GM21447 (cell line): ENCODE measurements around the gene FAM110D.

Experiments
- ATAC-seq: cut with Tn5 transposase; IDR thresholded peaks from one replicate; pipeline ENCODE4 v1.9.1; 2021; ENCODE audit not compliant: unreplicated experiment

Gene FAM110D

DNA sequence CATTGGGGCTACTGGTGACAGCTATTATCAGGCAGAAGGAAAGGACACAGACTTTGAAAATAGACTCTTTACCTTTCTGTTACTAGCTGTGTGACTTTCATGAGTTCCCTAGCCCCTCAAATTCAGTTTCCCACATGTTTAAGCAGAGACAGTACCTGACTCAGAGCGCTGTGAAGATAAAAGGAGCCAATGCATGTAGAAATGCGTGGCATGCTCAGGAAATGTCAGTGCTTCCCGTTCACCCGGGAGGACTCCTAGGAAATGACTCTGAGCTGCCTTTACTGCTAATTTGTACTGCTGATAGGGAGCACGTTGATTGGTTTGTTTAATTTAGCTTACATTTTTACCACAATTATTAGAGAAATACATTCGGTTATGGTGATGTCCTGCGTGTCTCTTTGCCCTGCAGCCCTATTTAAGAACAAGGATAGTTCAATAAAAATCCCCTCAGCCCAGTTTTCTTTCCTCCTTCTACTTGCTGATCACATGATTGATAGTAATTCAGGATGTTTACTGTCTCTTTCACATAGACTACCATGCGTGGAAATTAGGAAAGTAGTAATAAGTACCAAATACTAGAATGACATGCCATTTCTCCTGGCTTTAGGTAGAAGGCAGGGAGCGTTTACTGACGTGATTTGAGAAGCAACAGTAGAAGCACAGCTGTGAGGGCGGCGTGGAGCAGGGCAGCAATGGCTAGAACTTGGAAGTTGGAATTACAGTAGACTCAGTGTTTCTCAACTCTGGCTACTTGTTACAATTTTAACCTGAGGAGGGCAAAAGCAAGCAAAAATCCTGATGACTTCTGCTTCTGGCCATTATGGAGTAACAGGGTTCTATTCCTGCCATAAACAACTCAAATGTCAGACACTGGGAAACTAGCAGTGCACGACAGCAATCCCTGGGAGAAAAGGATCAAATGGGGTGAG, 31.4 kb upstream of the FAM110D start:
- no peak for ATAC-seq

DNA sequence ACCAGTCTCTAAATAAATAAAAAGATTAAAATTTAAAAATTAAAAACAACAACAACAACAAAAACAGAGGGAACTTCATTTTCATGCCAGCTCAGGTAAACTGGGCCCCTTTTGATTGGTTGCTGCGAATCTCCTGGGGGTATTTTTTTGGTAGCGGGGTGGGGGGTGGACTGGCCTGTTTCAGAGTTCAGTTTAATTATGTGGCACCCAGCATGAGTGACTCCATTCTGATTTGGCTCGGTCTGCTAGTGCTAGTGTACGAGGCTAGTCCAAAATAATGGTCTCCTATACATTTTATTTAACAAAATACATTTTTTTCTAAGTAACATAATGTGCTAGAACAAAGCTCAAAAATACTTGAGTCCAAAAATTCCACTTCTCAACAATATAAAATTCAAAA, 29.1 kb upstream of the FAM110D start:
- no peak for ATAC-seq

DNA sequence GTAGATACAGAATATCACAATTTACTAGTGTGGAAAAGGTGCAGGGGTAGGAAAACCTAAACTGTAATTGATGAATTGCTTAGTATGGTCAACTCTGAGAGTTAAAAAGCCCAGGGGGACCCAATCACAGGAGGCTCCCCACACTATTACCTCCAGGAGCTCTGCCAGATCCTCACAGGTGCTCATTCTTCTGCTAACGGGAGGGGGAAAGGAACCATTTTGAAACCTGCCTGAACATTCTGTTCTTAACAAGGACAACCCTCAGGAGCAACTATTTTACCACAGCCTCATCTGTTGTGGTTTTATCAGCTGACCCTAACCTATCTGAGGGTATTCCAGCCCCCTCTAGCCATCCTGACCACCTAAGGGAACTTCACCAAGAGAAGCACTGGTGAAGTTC, 28.2 kb upstream of the FAM110D start:
- no peak for ATAC-seq

DNA sequence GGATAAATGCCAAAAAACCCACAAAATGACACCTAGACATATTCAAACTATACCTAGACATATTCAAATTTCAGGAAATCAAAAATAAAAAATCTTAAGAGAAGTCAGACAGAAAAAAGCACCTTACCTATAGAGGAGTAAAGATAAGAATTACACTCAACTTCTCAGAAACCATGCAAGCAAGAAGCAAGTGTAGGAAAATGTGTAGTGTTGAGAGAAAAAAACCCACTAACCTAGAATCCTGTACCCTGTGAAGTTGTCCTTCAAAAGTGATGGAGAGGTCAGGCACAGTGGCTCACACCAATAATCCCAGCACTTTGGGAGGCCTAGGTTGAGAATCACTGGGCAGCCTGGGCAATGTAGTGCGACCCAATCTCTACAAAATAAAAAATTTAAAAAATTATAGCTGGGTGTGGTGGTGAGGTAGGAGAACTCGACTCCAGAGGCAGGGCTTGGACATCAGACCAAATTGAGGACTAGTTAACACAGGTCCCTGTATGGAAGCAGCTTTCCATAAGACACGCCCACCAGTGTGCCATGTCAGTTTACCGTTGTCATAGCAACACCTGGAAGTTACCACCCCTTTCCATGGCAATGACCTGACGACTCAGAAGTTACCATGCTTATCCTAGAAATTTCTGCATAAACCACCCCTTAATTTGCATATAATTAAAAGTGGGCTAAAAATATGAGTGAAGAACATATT, 26.6 kb upstream of the FAM110D start:
- no peak for ATAC-seq

DNA sequence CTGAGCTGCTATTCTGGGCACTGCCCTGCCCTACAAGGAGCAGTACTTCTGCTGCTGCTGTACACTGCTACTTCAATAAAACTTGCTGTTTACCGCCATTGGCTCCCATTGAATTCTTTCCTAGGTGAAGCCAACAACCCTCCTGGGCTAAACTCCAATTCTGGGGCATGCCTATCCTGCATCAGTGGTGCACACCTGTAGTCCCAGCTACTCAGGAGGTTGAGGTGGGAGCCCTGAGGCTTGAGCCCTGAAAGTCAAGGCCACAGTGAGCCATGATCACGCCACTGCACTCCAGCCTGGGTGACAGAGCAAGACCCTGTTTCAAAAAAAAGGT, 26.1 kb upstream of the FAM110D start:
- no peak for ATAC-seq

DNA sequence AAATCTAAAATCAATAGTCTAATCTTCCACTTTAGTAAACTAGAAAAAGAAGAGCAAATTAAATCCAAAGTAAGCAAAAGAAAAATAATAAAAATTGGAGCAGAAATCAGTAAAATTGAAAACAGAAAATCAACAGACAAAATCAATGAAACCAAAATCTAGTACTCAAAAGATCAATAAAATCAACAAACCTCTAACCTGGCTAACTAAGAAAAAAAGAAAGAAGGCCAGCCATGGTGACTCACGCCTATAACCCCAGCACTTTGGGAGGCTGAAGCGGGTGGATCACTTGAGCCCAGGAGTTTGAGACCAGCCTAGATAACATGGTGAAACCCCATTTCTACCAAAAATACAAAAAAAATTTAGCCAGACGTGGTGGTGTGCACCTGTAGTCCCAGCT, 24.4 kb upstream of the FAM110D start:
- no peak for ATAC-seq

DNA sequence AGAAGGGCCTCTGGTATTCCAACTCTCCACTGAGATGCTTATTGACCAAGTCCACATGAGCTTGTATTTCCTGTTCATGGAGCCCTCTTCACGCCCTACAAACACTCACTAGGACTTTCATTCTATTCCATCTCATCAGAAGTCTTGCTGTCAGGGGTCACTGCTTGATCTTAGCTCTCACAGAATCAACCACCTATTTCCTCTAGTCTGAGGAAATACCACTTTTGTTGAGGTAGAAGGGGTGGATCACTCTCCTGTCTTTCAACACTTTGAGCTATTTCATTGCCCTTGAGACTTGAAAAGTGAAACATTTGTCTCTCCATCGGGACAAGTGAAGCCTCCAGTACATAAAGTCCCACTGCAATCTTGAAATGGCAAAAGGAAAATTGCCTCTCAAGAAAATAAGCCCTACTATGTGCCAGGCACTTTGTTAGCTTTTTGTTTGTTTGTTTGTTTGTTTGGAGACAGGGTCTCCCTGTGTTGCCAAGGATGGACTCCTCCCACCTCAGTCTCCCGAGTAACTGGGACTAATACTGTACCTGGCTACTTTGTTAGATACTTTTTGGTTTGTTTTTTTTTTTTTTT, 19.8 kb upstream of the FAM110D start:
- no peak for ATAC-seq

DNA sequence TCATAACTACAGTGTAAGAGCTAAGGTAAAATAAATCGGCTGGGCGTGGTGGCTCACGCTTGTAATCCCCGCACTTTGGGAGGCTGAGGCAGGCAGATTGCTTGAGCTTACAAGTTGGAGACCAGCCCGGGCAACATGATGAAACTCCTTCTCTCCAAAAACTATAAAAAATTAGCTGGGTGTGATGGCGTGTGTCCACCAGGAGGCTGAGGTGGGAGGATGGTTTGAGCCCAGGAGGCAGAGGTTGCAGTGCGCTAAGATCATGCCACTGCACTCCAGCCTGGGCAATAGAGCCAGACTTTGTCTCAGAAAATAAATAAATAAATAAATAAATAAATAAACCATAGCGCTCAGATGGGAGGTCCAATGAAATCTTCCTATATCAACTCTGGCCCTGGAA, 16.7 kb upstream of the FAM110D start:
- ATAC-seq = no peak

DNA sequence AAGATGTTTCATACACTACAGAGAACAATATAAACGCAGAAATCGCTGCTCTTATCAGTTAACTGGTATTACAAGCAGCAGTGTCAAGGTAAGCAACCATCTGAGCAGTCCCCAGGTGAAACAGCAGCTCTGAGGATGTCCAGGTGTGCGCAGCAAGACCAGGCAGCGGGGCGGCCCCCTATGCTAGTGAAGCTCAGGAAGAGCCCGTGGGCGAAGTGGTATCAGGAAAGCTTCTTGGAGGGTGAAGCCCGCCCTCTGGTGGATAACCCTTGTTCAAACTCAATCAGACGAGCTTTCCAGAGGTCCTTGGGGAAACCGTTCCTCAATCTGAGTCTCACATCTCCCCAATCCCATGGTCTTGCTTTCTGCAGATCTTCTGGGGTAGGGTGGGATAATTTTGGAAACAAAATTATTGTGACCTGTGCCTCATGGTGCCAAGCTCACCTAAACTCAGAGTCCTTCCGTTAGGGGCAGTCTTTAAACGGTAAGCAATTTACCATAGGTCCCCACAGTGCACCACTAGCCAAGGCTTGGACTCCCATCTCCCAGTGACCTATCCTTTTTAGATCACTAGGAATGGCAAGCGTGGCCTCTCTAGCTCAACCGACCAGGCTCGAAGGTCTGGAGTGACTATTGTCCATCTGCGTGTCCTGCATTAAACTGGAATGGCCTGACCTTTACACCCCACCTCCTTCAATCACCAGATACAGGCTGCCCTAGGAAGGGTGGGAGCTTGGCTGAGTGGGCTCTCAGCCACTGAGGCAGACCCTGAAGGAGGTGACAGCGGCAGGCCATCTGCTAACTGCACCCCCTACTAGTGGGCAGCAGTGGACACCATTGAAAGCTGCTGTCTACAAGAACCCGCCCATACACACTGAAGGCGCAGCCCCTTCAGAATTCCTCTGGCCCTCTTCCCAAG, 13.6 kb upstream of the FAM110D start:
- no peak for ATAC-seq

DNA sequence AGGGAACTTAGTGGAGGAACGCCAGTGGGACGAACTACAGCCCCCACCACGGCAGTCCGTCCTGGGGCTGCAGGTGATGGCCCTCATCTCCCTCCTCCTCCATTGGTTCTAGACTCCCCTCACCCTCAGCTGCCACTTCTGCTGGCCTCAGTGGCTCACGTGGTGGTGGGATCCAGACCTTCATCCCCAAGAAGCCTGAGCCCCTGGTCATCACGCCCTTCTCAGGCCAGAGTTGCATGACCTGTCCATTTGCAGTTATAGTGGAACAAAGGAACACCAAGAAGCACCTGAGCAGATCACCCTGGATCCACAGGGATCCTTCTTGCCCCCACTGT, 13.0 kb upstream of the FAM110D start:
- ATAC-seq = no peak

DNA sequence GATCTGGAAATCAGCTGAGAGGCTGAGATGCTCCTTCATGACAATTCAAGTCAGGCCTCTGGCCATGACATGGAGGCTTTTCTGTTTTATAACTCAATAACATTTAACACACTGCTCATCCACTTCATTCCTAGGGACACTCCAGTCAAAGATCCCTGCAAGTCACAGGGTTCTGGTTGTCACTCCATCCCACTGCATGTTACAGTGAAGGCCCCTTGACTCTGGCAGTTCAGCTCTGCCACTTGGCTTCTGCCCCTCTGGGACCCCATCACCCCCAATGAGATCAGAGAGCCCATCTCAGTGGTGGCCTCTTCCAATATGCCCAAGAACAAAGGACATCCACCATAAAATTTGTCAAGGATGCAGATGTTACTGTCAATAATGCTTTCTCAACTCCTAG, 10.0 kb upstream of the FAM110D start:
- ATAC-seq = no peak

DNA sequence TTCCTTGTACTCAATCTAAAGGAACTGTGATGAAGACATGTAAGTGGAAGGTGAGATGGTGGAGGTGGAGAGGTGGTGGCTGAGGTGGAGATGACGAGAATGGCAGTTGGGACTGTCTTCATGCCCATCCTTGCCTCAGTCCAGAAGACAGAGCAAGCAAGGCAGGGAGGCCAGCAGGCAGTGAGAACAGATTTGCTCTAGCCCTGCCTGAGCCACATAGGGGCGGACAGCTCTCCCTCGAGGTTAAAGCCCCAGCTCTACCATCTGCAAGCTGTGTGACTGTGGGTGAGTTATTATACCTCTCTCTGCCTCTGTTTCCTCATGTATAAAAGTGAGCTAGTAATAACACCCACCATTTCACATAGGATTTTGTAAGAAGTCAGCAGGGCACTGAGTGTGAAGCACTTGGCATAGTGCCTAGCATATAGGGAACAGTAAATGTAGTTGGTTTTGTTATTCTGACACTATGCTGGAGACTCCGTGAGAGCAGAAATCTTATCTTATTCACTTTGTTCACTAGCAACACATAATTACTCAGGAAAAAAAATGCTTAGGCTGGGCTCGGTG, 4.8 kb upstream of the FAM110D start:
- ATAC-seq = no peak

DNA sequence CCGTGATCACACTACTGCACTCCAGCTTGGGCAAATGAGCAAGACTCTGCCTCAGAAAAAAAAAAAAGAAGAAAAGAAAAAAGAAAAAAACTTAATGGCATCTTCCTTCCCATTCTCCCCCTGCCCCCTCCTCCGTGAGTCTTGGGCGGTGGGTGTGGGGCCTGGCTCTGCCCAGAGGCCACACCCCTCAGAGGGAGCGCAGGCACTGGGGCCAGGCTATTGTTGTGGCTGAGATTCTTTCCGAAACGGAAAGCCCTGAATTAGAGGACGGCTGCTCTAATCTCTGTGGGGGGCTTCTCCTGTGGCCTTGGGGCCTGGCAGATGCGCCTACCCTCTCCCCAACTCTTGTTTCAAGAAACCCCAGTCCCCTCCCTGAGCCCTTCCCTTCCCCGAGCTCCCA, 4.1 kb upstream of the FAM110D start:
- ATAC-seq = no peak

DNA sequence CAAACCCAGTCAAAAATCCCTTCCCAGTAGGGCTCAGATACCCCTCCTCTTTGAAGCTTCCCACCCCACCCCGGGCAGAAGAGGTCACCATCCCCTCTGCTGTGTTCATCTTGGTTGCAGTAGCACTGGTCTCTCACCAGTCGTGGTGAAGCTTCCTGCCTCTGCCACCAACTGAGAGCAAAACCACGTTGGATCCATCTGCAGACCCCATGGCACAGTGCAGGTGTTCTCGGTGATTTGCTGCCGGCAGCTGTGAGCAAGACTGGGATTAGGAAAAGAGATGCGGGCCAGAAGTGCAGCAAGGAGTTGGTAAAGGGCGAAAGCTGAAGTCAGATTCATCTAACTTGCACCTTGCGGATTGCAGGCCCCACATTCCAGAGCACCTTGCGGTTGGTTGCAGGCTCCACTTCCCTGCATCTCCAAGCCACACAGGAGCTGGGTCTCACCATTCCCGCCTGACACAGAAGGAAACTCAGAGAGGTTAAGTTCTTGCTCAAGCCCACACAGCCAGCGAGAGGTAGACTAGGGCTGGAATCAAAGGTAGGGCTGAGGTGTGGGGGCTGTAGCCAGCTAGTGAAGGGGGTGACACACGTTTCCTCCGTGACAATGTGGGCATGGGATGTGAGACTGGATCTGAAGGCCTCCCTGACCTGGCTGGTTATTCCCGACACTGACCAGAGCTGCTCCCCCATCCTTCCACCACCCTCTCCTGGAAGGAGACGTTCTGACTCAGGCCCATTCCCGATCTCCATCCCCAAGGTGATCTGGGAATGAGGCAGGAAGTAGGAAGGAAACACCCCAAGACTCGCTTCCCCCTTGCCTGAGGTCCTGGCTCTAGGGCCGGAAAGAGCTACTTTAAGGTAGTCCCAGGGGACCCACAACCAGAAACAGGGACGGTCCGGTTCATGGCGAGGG, 3.3 kb upstream of the FAM110D start:
- no peak for ATAC-seq

DNA sequence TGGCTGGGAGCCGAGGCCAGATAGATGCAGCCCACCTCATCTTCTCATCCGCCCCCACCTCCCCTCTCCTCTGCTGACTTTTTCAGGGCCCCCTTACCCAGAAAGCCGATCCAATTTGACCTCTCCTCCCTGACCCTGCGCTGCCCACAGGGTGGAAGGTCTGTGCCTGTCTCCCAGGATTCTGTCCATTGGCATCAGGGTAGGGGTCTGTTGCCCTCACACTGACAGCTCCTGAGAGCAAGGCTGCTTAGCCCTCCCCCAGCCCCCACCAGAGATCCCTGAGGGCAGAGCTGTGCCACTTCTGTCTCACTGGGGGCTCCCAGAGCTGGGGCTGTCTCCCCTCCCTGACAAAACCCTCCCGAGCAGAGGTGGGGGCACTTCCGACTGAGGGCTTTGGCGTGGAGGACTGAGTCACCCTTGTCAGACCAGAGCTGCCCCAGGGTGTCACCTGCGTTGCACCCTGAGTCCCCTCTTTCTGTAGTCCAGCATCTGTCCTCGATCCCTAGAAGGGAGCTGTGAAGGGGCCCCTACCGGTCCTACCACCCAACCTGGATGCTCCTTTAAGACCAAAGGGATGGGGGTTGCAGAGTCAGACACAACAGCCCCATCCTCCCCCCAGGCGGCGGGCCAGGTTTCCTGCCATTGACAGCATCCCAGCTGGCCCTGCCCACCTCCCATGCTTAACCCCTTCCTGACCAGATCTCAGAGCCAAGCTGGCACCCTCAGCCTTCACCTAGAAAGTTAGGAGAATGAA, 2.4 kb upstream of the FAM110D start:
- no peak for ATAC-seq

DNA sequence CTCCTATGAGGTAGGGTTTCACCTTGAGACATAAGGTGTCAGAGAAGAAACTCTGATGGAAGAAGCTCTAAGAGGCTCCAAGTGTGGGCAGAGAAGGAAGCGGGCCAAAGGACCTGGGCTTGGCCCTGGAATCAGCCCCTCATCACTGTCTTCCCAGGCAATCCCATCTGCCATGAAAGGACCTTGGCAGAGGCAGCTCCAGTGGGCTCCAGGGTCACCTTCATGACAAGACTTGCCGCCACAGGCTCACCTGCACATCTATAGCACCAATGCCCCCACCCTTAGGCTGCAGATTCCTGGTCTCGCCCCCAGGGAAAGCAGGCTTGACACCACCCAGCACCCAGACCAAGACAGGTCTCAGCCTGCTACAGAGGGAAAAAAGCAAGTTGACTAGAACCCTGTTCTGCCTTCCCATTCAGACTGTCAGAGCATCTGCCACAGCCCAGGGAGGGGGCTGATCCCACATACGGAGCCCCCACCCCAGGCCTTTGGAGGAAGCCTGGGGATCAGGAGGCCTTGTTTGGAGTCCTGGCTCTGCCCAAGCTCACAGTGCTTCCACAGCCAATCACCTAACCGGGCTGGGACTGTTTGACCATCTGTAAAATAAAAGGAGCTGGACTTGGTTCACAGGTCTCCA, 490 bp upstream of the FAM110D start:
- no peak for ATAC-seq

DNA sequence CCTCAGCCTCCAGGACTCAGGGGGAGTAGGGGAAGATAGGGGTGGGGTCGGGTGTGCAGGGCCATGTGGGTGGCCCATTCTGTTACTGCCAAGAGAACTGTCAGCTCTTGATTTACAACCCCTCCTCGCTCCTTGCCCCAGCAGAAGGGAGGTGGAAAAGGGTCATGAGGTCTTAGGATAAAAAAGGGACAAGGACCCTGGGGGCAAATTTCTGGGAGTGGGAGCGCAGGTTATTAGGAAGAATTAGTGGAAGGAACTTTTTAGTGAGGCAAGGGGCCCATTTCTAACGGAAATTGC, 812 bp downstream of the FAM110D start:
- no peak for ATAC-seq

DNA sequence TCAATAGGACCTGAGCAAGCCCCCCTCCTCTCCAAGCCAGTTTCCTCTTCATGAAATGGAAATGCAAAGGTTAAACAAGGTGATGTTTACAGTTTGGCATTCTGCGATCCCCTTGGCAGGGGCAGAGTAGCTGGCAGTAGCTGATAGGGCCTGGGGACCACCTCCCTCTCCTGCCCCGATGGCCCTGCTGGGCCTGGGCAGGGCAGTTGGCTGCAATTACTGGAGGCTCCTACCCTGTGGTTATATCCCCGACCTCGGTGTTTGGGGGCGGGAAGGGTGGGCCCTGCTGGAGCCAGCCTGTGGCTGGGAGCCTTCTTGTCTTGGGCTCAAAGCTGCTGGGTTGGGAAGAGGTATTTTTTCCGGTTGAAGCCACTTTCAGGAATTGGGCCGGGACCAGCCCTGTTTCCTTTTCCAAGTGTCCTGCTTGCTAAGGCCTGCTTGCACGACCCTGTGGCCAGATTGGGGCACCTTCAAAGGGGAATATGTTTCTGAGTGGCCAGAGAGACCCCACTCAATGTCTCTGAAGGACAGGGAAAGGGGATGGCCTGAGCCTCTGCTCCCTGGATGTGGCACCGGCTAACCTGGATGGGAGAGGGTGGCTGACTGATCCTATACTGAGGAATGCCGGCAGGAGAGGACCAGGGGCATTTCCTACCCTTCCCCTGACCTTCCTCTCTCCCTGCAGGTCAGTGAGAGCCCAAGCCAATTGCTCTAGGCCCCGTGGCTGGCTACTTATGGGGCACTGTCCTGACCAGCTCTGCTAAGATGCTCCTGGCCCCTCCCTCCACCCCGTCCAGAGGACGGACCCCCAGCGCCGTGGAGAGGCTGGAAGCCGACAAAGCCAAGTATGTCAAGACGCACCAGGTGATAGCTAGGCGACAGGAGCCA, 1.9 kb downstream of the FAM110D start:
- no peak for ATAC-seq
